PC-3 (cell line): ENCODE measurements around the gene MAB21L2. TPM values are rescaled to one million over a fixed set of nuclear protein-coding genes. Genes with fewer than 3 reads are reported as not detected.

Source experiments
- ATAC-seq: fragments of 200-7000 bp; cut with Tn5 transposase; 2 replicates; pipeline ENCODE4 v1.9.1; 2020; ENCODE audit warnings: mild to moderate bottlenecking, moderate library complexity
- BruUV-seq: library from RNA; stranded (reverse); fragments of 400-500 nt; replicated peaks from 2 replicates; lab custom pipeline; 2021; lab: Mats Ljungman, UMichigan
- CTCF ChIA-PET: fragments of 300-600 bp; sonication (Branson Sonifier 250); formaldehyde crosslinking; loops from one replicate; lab custom pipeline; 2022; ENCODE audit warnings: antibody characterized with exemption; lab: Charles Lee
- POLR2A ChIA-PET: fragments of 300-600 bp; sonication (Branson Sonifier 250); formaldehyde crosslinking; loops from one replicate; lab custom pipeline; 2022; ENCODE audit warnings: antibody characterized with exemption; ENCODE audit not compliant: unreplicated experiment; lab: Charles Lee
- DNase-seq: peaks from one replicate; pipeline ENCODE4 v3.0.0-alpha.2; 2015
- H2AFZ ChIP-seq: fragments of 300-600 bp; sonication (generic); 2 replicates; pipeline ENCODE4 v1.6.0; 2016; ENCODE audit warnings: antibody characterized with exemption, low read length
- H3F3A ChIP-seq: fragments of 300-600 bp; sonication (generic); one replicate; pipeline ENCODE4 v1.6.0; 2017; ENCODE audit warnings: antibody characterized with exemption, low read length, control low read depth, mild to moderate bottlenecking; ENCODE audit not compliant: unreplicated experiment
- H3K27ac ChIP-seq: fragments of 300-600 bp; sonication (generic); 2 replicates; pipeline ENCODE4 v1.5.1; 2016; ENCODE audit warnings: mild to moderate bottlenecking, low read length
- H3K27me3 ChIP-seq: fragments of 300-600 bp; sonication (generic); 2 replicates; pipeline ENCODE4 v1.6.1; 2016; ENCODE audit warnings: low read length, mixed read lengths
- H3K36me3 ChIP-seq: fragments of 300-600 bp; sonication (generic); 2 replicates; pipeline ENCODE4 v1.6.1; 2016; ENCODE audit warnings: low read depth, mixed run types, low read length, mixed read lengths
- H3K4me1 ChIP-seq: fragments of 300-600 bp; sonication (generic); 2 replicates; pipeline ENCODE4 v1.5.1; 2016; ENCODE audit warnings: low read length; ENCODE audit not compliant: insufficient read depth
- H3K4me2 ChIP-seq: fragments of 300-600 bp; sonication (generic); 2 replicates; pipeline ENCODE4 v1.6.0; 2016; ENCODE audit warnings: low read length
- H3K4me3 ChIP-seq: fragments of 300-600 bp; sonication (generic); 2 replicates; pipeline ENCODE4 v1.5.1; 2016; ENCODE audit warnings: mild to moderate bottlenecking, low read length, mixed read lengths
- H3K79me2 ChIP-seq: fragments of 300-600 bp; sonication (generic); 2 replicates; pipeline ENCODE4 v1.6.1; 2017; ENCODE audit warnings: low read length, mixed read lengths
- H3K9ac ChIP-seq: fragments of 300-600 bp; sonication (generic); 2 replicates; pipeline ENCODE4 v1.6.0; 2016; ENCODE audit warnings: mild to moderate bottlenecking, low read length
- H3K9me2 ChIP-seq: fragments of 300-600 bp; sonication (generic); replicated peaks from 2 replicates; pipeline ENCODE4 v1.6.1; 2016; ENCODE audit warnings: mixed run types, low read length, mixed read lengths
- H3K9me3 ChIP-seq: fragments of 300-600 bp; sonication (generic); 2 replicates; pipeline ENCODE4 v1.6.1; 2016; ENCODE audit warnings: low read length, mixed read lengths
- H4K20me1 ChIP-seq: fragments of 300-600 bp; sonication (generic); 2 replicates; pipeline ENCODE4 v1.6.1; 2016; ENCODE audit warnings: low read length, mixed read lengths
- CTCF ChIP-seq: fragments of 300-600 bp; sonication (generic); conservative IDR thresholded peaks from 2 replicates; pipeline ENCODE4 v1.5.1; 2017; ENCODE audit warnings: antibody characterized with exemption, low read depth, mild to moderate bottlenecking, low read length
- EZH2 ChIP-seq: fragments of 300-600 bp; sonication (generic); IDR thresholded peaks from one replicate; pipeline ENCODE4 v1.6.1; 2017; ENCODE audit warnings: antibody characterized with exemption, mild to moderate bottlenecking, low read length; ENCODE audit not compliant: unreplicated experiment
- EZH2phosphoT487 ChIP-seq: fragments of 300-600 bp; sonication (generic); IDR thresholded peaks from 2 replicates; pipeline ENCODE4 v1.6.1; 2018; ENCODE audit warnings: mild to moderate bottlenecking, antibody characterized with exemption, low read length, borderline replicate concordance
- intact Hi-C: fragments of 100-400 bp; cut with micrococcal nuclease; formaldehyde crosslinking; loops from 2 replicates; pipeline ENCODE4 v1.9.0; 2023
- total RNA-seq: library from RNA; depleted of rRNA; stranded (reverse); fragments of >200 nt; gene quantifications from 2 replicates; pipeline ENCODE4 v1.2.3, GENCODE V29; 2014

The MAB21L2 gene
- total RNA-seq, 1 experiment from 2014 or later: not detected

DNA sequence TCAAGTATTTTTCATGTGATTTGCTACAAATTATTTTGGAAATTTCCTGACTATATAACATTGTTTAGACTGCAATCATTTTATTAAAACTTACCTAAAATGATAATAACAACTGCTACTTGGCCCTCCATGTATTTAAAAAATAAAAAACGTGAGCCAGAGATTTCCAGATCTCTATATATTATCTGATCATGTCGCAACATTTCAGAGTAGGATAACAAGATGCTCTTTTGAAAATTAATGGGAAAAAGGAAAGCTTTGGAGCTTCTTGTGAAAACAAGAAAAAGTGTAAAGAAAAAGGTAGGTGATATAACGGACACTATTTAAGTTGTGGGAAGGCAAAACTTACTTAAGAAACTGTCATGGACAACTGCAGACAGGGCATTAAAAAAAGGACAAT lies 14.9 kb upstream of the MAB21L2 start:
- DNase-seq (no peak), ATAC-seq (no peak)
- CTCF ChIA-PET: no interaction called here
- intact Hi-C loops: no loop called here
- Histone ChIP-seq H2AFZ (no peak overlapping the region), H3K79me2 (no peaks in the 10 kb centered on the region), H3K4me2 (no peak overlapping the region), H3K9me3 (no peaks in the 10 kb centered on the region), H3K4me3 (no peak overlapping the region), H4K20me1 (no peaks in the 10 kb centered on the region), H3K27me3 (no peaks in the 10 kb centered on the region), H3K4me1 (no peaks in the 10 kb centered on the region; the same call in 1 of the 2 replicates), H3K27ac (no peak overlapping the region), H3K9me2 (no peaks in the 10 kb centered on the region), H3K36me3 (no peaks in the 10 kb centered on the region), H3F3A (no peaks in the 10 kb centered on the region), H3K9ac (no peak overlapping the region)
- no TSS peak for BruUV-seq
- POLR2A ChIA-PET: no interaction called here
- TF ChIP-seq EZH2phosphoT487: no peak
- no peak for TF ChIP-seq EZH2
- no peak for TF ChIP-seq CTCF

GRCh38 chr4:150569384-150569987 lies 12.5 kb upstream of the MAB21L2 start:
- Histone ChIP-seq H3K27ac (no peak overlapping the region), H3K9ac (no peak overlapping the region), H3K9me2 (no peaks in the 10 kb centered on the region), H3K4me1 (peaks cover 13% of the 10 kb centered on the region; the same call in 1 of the 2 replicates), H3K4me3 (no peak overlapping the region), H2AFZ (no peak overlapping the region), H3K36me3 (no peaks in the 10 kb centered on the region), H3K27me3 (no peaks in the 10 kb centered on the region), H3F3A (no peaks in the 10 kb centered on the region), H3K4me2 (no peak overlapping the region), H3K79me2 (no peaks in the 10 kb centered on the region), H3K9me3 (no peaks in the 10 kb centered on the region), H4K20me1 (no peaks in the 10 kb centered on the region)
- DNase-seq (peak; percentile 19), ATAC-seq (no peak)
- ChIA-PET POLR2A (no interaction called here), CTCF (no interaction called here)
- TF ChIP-seq EZH2: no peak
- no peak for TF ChIP-seq CTCF
- no peak for TF ChIP-seq EZH2phosphoT487
- intact Hi-C loops: no loop called here
- no TSS peak for BruUV-seq

DNA sequence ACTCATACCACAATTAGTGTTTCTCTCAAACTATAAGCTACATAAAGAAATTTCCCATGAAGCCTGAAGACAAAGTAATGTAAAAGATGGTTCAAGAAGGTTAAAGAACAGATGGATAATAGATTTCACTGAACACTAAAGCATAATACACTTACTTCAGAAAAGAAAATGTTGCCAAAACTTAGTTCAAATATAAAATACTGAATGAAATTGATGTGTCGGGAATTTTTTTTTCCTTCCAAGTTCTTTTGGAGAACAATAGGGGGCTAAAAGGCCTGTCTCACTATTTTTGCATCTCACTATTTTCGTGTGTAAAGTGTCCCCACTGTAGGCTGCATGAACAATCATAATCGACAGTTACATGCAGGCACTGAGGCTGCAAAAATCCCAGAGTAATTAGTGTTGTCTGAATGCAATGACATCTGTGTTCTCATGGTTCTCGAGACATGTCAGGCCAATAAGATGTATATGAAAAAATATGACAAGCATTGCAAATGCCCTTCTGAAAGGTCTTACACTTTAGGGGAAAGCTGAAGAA lies 11.9 kb upstream of the MAB21L2 start:
- intact Hi-C loops: no loop called here
- H3K4me3 ChIP-seq: no peak overlapping the region
- H3K4me1 ChIP-seq: peaks cover 13% of the 10 kb centered on the region; the same call in 1 of the 2 replicates
- no peaks in the 10 kb centered on the region for H3K9me3 ChIP-seq
- no peak for DNase-seq
- no TSS peak for BruUV-seq
- no peak overlapping the region for H3K27ac ChIP-seq
- ChIA-PET POLR2A (interaction anchor here (0.6 kb wide), 1 partner anchor 12 kb away, joined by 3 read pairs; no protein-coding TSS in a partner anchor), CTCF (no interaction called here)
- H3K36me3 ChIP-seq: no peaks in the 10 kb centered on the region
- no peak overlapping the region for H3K9ac ChIP-seq
- no peaks in the 10 kb centered on the region for H3F3A ChIP-seq
- H3K27me3 ChIP-seq: no peaks in the 10 kb centered on the region
- H3K4me2 ChIP-seq: no peak overlapping the region
- TF ChIP-seq CTCF (no peak), EZH2 (no peak), EZH2phosphoT487 (no peak)
- no peaks in the 10 kb centered on the region for H3K79me2 ChIP-seq
- ATAC-seq: no peak
- H3K9me2 ChIP-seq: no peaks in the 10 kb centered on the region
- H2AFZ ChIP-seq: no peak overlapping the region
- no peaks in the 10 kb centered on the region for H4K20me1 ChIP-seq
